HFFc6 (cell line): ENCODE measurements around the gene FAM181A. TPM values are rescaled to one million over a fixed set of nuclear protein-coding genes. Genes with fewer than 3 reads are reported as not detected.

Experiments
- DNase-seq: peaks from one replicate; pipeline ENCODE4 v3.0.0-alpha.2; 2018
- H3K27ac Mint-ChIP-seq: 2 replicates; pipeline ENCODE4 v1.8.0; 2020; ENCODE audit warnings: mild to moderate bottlenecking, mixed read lengths
- H3K27me3 Mint-ChIP-seq: 2 replicates; pipeline ENCODE4 v1.8.0; 2021; ENCODE audit warnings: mild to moderate bottlenecking, moderate library complexity, mixed read lengths; ENCODE audit not compliant: insufficient read depth
- H3K36me3 Mint-ChIP-seq: 2 replicates; pipeline ENCODE4 v1.8.0; 2021; ENCODE audit warnings: low read depth, mixed read lengths
- H3K4me1 Mint-ChIP-seq: 2 replicates; pipeline ENCODE4 v1.8.0; 2020; ENCODE audit warnings: low read depth, mixed read lengths
- H3K4me3 Mint-ChIP-seq: 2 replicates; pipeline ENCODE4 v1.8.0; 2020; ENCODE audit warnings: mild to moderate bottlenecking, moderate library complexity, mixed read lengths
- H3K9me3 Mint-ChIP-seq: 2 replicates; pipeline ENCODE4 v1.8.0; 2020; ENCODE audit warnings: mild to moderate bottlenecking, mixed read lengths
- CTCF ChIP-seq: fragments of 200-600 bp; sonication (generic); IDR thresholded peaks from 2 replicates; pipeline ENCODE4 v1.5.0; 2021; ENCODE audit warnings: antibody characterized with exemption, mild to moderate bottlenecking
- total RNA-seq, 6 experiments: library from RNA; stranded (reverse); fragmentation: NEBNext Ultra II Directional; extraction: Animal tissue kit (Norgen Biotek cat#: 25700); gene quantifications; 2 replicates in 1 of 6; 3 replicates in 5 of 6; pipeline ENCODE4 v1.2.3, GENCODE V29; 2021

The FAM181A gene
- total RNA-seq, 6 experiments from 2014 or later, result not detected

GRCh38 chr14:93915070-93915705, 12.0 kb upstream of the FAM181A start:
- Mint-ChIP-seq H3K4me3 (no peak overlapping the region), H3K27me3 (peaks cover 3% of the 10 kb centered on the region), H3K9me3 (peaks cover 11% of the 10 kb centered on the region; the same call in 1 of the 2 replicates), H3K27ac (no peak overlapping the region), H3K36me3 (no peaks in the 10 kb centered on the region), H3K4me1 (no peaks in the 10 kb centered on the region)
- TF ChIP-seq CTCF, result no peak
- DNase-seq, result no peak

GRCh38 chr14:93915800-93916199, 11.3 kb upstream of the FAM181A start:
- Mint-ChIP-seq H3K4me3 (no peak overlapping the region), H3K27me3 (peaks cover 3% of the 10 kb centered on the region), H3K4me1 (no peaks in the 10 kb centered on the region), H3K27ac (no peak overlapping the region), H3K36me3 (no peaks in the 10 kb centered on the region), H3K9me3 (peaks cover 11% of the 10 kb centered on the region; the same call in 1 of the 2 replicates)
- TF ChIP-seq CTCF, result no peak
- DNase-seq, result no peak

GRCh38 chr14:93916498-93916897, 10.6 kb upstream of the FAM181A start:
- no peak for DNase-seq
- H3K9me3 Mint-ChIP-seq, result peaks cover 11% of the 10 kb centered on the region; the same call in 1 of the 2 replicates
- H3K4me1 Mint-ChIP-seq, result no peaks in the 10 kb centered on the region
- H3K27ac Mint-ChIP-seq, result no peak overlapping the region
- TF ChIP-seq CTCF, result no peak
- H3K27me3 Mint-ChIP-seq, result peaks cover 6% of the 10 kb centered on the region
- H3K4me3 Mint-ChIP-seq, result no peak overlapping the region
- H3K36me3 Mint-ChIP-seq, result no peaks in the 10 kb centered on the region

- H3K27ac Mint-ChIP-seq, result no peak overlapping the region
- no peaks in the 10 kb centered on the region for H3K4me1 Mint-ChIP-seq
- no peak for TF ChIP-seq CTCF
- peaks cover 7% of the 10 kb centered on the region for H3K27me3 Mint-ChIP-seq
- H3K4me3 Mint-ChIP-seq, result no peak overlapping the region
- peaks cover 11% of the 10 kb centered on the region; the same call in 1 of the 2 replicates for H3K9me3 Mint-ChIP-seq
- DNase-seq, result no peak
- H3K36me3 Mint-ChIP-seq, result no peaks in the 10 kb centered on the region
These were observed 10.0 kb upstream of the FAM181A start for GRCh38 chr14:93917141-93917540.

- TF ChIP-seq CTCF, result no peak
- Mint-ChIP-seq H3K9me3 (peaks cover 5% of the 10 kb centered on the region; the same call in 1 of the 2 replicates), H3K36me3 (no peaks in the 10 kb centered on the region), H3K4me1 (no peaks in the 10 kb centered on the region), H3K27ac (no peak overlapping the region), H3K4me3 (no peak overlapping the region), H3K27me3 (peaks cover 19% of the 10 kb centered on the region)
- no peak for DNase-seq
These were observed 5.9 kb upstream of the FAM181A start for GRCh38 chr14:93921001-93921806.
